ENCODE results near the gene PIAS1.
"Not testable (repeated sequence)": the region's sequence is repeated elsewhere in the genome, so short reads cannot be mapped to it uniquely, and the experiment has no call there.

Gene PIAS1

DNA sequence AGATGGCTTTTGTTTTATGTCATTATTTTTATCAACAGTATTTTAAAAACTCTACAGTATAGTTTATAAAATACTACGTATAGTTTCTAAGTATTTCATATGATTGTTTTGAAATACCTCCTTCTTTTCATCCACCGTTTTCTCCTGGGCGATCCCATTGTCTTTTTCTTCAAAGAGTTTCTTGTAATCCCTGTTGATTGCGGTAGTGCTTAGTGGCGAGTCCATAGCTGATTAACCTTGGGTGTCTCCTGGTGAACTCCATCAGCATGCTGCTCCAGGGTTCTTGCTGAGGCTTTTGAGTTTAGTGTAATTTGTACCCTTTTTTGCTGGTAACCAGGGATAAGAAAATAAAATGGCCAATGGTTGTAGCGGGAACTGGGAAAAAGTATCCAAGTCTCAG is 3.6 kb downstream of the PIAS1 start:
- TF ChIP-seq JUND (IDR thresholded peaks at IDR 0.05; ENCODE audit: low read depth): no peak
- no peak for DNase-seq (ENCODE audit: low read depth in 1 of 2, low spot score in 1 of 2)
- in situ Hi-C loops (cut with HindIII; ENCODE audit: low pct_unique_long_range_greater_than_20kb, low sequenced_read_pairs): no loop called here

DNA sequence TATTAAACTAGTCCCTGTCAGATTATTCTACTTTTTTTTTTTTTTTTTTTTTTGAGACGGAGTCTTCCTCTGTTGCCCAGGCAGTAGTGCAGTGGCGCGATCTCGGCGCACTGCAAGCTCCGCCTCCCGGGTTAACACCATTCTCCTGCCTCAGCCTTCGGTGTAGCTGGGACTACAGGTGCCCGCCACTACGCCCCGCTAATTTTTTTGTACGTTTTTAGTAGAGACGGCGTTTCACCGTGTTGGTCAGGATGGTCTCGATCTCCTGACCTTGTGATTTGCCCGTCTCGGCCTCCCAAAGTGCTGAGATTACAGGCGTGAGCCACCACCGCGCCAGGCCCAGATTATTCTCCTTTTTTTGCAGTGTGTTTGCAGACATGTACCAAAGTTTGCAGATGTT is 4.9 kb downstream of the PIAS1 start:
- DNase-seq (ENCODE audit: low read depth in 1 of 2, low spot score in 1 of 2); in situ Hi-C loops (cut with HindIII; ENCODE audit: low pct_unique_long_range_greater_than_20kb, low sequenced_read_pairs): not testable (repeated sequence)

DNA sequence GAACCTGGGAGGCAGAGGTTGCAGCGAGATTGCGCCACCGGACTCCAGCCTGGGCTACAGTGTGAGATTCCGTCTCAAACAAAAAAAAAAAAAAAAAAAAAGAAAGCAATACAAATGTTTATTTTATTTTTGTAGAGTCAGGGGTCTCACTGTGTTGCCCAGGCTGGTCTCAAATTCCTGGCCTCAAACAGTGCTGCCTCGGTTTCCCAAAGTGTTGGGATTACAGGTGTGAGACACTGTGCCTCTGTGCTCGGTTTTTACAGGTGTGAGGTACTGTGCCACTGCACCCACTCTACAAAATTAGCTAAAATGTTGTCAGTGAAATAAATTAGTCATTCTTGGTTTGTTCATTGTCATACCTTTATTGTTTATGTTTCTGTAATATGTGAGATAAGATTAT is 5.5 kb downstream of the PIAS1 start:
- DNase-seq (ENCODE audit: low read depth in 1 of 2, low spot score in 1 of 2): no peak
- no peak for TF ChIP-seq JUND (IDR thresholded peaks at IDR 0.05; ENCODE audit: low read depth)
- in situ Hi-C loops (cut with HindIII; ENCODE audit: low pct_unique_long_range_greater_than_20kb, low sequenced_read_pairs): no loop called here

DNA sequence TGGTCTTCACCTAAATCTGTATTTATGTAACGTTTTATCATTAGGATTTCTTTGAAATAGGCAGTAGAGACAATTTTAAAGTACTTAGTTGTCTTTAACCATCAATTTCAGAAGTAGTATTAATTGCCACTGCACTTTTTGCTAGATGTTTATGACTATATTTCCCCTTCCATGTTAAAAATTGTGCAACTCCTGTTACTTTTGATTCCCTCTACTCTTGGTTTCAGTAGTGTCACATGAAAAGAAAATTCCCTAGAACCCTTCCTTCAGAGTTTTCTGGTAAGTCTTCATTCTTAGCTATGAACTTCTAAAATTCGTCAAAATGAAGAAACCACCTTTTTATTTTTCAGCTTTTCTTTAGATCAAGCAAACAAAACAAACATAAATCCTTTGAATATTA is 7.1 kb downstream of the PIAS1 start:
- in situ Hi-C loops (cut with HindIII; ENCODE audit: low pct_unique_long_range_greater_than_20kb, low sequenced_read_pairs): no loop called here
- DNase-seq (ENCODE audit: low read depth in 1 of 2, low spot score in 1 of 2): no peak
- no peak for TF ChIP-seq JUND (IDR thresholded peaks at IDR 0.05; ENCODE audit: low read depth)

DNA sequence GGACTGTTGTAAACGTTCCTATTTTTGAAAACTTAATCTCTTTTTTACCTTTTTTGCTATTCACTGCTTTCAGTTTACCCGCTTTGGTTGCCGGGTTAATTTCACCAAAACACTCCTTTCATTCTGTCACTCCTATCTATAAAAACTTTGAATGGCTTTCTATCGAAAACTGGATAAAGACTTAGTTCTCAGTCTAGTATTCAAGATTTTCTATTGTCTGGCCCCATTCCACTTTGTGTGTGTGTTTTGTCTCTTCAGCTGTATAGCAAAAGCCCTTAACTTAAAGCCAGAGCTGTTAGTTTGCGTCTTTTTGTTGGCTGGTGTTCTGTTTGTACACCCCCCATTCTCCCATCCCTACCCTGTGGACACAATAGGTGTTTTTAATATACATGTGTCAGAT is 7.5 kb downstream of the PIAS1 start:
- in situ Hi-C loops (cut with HindIII; ENCODE audit: low pct_unique_long_range_greater_than_20kb, low sequenced_read_pairs): no loop called here
- TF ChIP-seq JUND (IDR thresholded peaks at IDR 0.05; ENCODE audit: low read depth): no peak
- no peak for DNase-seq (ENCODE audit: low read depth in 1 of 2, low spot score in 1 of 2)

DNA sequence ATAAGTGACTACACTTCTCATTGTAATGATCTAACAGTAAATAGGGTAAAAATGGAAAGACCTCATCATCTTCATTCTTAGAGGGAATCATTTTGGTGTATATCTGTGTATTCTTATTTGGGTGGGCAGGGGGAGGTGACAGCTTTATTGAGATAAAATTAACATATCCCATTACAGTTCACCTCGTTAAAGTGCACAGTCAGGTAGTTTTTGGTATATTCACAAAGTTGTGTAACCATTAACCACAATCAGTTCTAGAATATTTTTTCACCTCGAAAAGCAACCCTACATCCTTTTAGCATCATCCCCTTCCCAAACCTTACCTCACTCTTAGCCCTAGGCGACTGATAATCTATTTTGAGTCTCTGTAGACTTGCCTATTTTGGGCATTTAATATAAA is 8.1 kb downstream of the PIAS1 start:
- TF ChIP-seq JUND (IDR thresholded peaks at IDR 0.05; ENCODE audit: low read depth): no peak
- in situ Hi-C loops (cut with HindIII; ENCODE audit: low pct_unique_long_range_greater_than_20kb, low sequenced_read_pairs): no loop called here
- DNase-seq (ENCODE audit: low read depth in 1 of 2, low spot score in 1 of 2): no peak

DNA sequence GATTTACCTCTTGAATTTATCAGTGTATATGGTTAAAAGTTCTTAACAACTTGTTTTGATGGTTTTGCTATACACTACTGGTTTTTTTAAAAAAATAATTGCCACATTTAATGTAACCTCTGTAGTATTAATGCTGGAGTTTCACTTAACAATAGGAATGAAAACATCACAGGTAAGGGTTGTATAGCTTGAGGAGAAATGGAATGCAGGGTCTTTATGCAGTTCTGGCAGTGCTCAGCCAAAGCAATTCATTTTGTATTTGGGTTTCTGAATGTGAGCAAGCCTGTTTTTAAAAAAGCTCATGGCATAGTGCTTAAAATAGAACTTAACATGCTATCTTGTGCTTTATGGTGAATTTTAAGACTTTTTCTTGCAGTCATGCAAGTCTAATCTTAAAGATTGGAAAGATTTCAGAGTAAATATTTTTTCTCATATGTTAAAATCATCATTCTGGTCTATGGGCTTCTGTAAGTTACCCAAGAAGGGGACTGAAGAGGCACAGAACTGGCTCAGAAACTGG is 8.9 kb downstream of the PIAS1 start:
- DNase-seq (ENCODE audit: low read depth in 1 of 2, low spot score in 1 of 2): no peak
- in situ Hi-C loops (cut with HindIII; ENCODE audit: low pct_unique_long_range_greater_than_20kb, low sequenced_read_pairs): no loop called here
- TF ChIP-seq JUND (IDR thresholded peaks at IDR 0.05; ENCODE audit: low read depth): no peak

DNA sequence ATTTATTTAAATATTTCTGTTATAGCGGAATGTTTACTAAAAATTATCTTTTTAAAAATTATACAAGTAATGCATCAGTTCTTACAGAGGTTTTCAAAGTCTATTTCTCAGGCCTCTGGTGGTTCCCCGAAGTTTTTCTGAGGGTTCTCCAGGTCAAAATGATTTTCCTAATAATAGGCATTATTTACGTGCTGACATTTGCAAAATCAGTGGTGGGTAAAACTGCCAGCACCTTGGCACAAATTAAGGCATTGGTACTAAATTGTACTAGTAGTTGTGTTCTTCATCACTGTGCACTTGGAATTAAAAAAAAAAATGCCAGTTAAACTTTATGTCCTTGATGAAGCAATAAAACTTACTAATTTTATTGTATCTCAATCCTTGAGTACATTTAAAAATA is 9.5 kb downstream of the PIAS1 start:
- in situ Hi-C loops (cut with HindIII; ENCODE audit: low pct_unique_long_range_greater_than_20kb, low sequenced_read_pairs): no loop called here
- TF ChIP-seq JUND (IDR thresholded peaks at IDR 0.05; ENCODE audit: low read depth): no peak
- no peak for DNase-seq (ENCODE audit: low read depth in 1 of 2, low spot score in 1 of 2)

DNA sequence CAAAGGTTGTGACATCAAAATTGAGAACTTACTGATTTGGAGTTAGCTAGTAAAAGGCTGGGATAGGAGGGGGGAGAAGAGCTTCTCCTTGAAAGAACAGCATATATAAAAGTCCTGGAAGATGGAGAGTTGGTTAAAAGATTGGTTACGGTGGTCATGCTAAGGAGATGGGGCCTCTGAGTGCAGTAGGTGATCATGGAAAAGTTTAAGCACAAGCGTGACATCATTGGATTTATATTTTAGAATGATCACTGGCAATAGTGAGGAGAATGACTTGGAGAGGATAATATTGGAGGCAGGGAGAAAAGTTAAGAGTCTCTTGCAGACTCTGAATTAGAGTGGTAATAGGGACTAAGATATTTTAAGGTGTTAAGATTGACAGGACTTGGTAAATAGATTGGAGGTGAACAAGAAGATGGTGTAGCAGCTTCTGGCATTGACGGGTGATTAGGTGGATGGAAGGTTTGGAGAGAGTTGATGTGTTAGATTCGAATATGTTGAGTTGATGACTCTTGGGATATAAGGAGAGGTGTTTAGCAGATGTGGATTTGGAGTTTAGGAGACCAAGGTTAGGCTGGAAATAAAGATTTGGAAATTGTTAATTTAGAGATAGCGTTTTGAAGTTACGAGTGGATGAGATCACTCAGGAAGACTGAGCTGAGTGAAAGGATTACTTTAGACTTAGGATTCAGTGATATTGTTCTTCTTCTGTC is 19.6 kb downstream of the PIAS1 start:
- in situ Hi-C loops (cut with HindIII; ENCODE audit: low pct_unique_long_range_greater_than_20kb, low sequenced_read_pairs): no loop called here

DNA sequence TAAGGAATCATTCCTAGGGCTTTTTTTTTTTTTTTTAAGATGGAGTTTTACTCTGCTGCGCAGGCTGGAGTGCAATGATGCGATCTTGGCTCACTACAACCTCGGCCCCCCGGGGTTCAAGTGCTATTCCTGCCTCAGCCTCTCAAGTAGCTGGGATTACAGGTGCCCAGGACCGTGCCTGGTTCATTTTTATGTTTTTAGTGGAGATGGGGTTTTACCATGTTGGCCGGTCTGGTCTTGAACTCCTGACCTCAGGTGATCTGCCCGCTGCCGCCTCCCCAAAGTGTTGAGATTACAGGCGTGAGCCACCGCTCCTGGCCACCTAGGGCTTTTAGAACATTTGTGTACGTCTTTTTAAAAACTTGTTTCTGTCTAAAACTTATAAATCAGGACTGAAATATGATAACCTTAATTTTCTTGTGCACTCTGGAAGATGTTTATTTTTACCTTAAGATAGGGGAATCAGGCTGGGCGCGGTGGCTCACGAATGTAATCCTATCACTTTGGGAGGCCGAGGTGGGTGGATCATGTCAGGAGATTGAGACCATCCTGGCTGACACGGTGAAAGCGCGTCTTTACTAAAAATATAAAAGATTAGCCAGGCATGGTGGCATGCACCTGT is 21.8 kb downstream of the PIAS1 start:
- in situ Hi-C loops (cut with HindIII; ENCODE audit: low pct_unique_long_range_greater_than_20kb, low sequenced_read_pairs): no loop called here
- no peak for DNase-seq (ENCODE audit: low read depth in 1 of 2, low spot score in 1 of 2)
- no peak for TF ChIP-seq JUND (IDR thresholded peaks at IDR 0.05; ENCODE audit: low read depth)

More for the DNA sequence above, 19.6 kb downstream of the PIAS1 start:
- TF ChIP-seq JUND (IDR thresholded peaks at IDR 0.05; ENCODE audit: low read depth): no peak
- no peak for DNase-seq (ENCODE audit: low read depth in 1 of 2, low spot score in 1 of 2)

DNA sequence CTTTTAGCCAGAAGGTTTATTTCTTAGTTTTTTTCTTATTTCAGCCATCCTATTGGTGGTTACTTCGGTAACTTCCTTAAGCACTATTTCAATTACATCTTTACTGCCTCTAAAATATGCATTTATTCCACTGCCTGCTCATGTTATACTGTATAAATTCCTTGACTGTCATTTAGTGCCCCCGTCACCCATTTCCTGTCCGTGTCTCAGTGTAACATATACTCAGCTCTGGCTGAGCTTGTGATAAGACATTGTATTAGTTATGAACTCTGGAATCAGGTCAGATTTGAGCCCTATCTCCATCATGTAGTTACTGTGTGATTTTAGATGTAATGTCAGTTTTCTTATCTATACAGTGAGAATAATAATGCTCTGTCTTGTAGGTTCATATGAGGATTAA is 24.2 kb downstream of the PIAS1 start:
- no peak for DNase-seq (ENCODE audit: low read depth in 1 of 2, low spot score in 1 of 2)
- in situ Hi-C loops (cut with HindIII; ENCODE audit: low pct_unique_long_range_greater_than_20kb, low sequenced_read_pairs): no loop called here
- no peak for TF ChIP-seq JUND (IDR thresholded peaks at IDR 0.05; ENCODE audit: low read depth)

DNA sequence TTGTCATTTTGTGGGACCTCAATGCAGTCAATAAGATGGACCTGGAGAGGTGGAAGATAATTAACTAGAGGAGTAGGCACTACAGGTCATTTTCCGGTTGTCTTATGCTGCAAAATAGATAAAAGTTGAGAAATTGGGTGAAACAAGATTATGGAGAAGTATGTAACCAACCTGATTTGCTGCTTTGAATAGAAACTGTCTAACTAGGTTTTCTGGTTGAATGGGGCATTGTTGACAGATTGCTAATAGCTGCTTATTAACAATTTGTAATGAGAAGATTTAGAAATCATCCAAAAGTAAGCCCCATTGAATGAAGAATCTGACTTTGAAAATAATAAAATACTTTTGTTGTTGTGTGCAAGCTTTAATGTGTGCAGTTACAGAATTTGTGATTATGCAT is 26.2 kb downstream of the PIAS1 start:
- in situ Hi-C loops (cut with HindIII; ENCODE audit: low pct_unique_long_range_greater_than_20kb, low sequenced_read_pairs): no loop called here
- DNase-seq (ENCODE audit: low read depth in 1 of 2, low spot score in 1 of 2): no peak
- no peak for TF ChIP-seq JUND (IDR thresholded peaks at IDR 0.05; ENCODE audit: low read depth)

DNA sequence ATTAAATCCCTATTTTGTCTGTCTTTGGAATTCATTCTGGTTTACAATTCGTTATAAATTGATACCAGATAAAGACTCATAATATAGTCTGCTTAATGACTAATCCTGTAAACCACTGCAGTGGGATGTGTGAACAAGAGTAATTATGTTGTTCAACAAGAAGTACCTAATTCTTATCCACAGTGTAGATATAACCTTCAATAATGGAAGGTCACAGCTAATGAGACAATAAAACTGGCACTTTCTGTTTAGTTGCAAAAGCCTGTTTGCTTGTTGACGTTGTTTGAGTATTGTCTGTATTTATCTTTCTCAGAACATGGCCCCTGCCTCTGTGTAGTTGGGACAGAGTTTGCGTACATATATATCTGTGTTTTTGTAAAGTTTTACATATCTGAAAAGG is 26.7 kb downstream of the PIAS1 start:
- DNase-seq (ENCODE audit: low read depth in 1 of 2, low spot score in 1 of 2): no peak
- in situ Hi-C loops (cut with HindIII; ENCODE audit: low pct_unique_long_range_greater_than_20kb, low sequenced_read_pairs): no loop called here
- no peak for TF ChIP-seq JUND (IDR thresholded peaks at IDR 0.05; ENCODE audit: low read depth)
